ENCODE data around the gene SHC4. TPM values are rescaled to one million over a fixed set of nuclear protein-coding genes. Genes with fewer than 3 reads are reported as not detected.

Gene SHC4
- total RNA-seq, 1 donor from 2014 or later: 0.33 TPM

DNA sequence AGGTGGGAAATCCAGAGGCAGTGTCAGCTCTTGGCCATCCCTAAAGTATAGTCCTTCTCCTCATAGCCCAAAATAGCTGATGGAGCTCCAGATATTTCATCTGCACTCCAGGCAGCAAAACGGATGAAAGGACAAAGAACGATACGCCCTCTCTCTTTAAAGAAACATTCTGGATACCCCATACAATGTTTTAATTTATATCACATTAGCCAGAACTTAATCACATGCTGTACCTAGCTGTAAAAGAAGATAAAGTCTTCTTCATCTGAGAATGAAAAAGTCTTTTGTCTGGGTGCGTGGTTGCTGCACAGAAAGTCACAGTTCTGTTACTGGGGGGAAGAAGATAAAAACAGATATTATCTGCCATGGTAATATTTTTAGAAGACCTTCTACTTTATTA is 4.3 kb upstream of the SHC4 start:
- no peak for DNase-seq (ENCODE audit: low read depth, low spot score)

DNA sequence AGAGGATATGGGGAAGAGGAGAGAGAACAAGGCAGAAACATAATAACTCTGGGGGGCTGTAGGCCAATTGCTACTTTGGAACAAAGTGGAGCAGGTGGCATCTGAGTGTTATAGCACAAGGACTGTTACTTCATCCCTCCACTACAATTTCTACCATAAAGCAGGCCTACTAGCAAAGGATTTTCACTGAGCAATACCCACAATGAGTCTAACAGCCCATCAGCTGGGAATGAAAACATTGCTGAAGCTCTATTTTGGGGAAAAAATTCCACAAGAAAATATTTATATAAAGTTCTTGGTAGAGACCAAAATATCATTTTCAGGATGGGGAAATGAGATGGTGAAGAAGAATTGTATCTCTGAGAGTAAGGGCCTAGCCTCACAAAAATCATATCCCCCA is 3.6 kb upstream of the SHC4 start:
- DNase-seq (ENCODE audit: low read depth, low spot score): no peak

DNA sequence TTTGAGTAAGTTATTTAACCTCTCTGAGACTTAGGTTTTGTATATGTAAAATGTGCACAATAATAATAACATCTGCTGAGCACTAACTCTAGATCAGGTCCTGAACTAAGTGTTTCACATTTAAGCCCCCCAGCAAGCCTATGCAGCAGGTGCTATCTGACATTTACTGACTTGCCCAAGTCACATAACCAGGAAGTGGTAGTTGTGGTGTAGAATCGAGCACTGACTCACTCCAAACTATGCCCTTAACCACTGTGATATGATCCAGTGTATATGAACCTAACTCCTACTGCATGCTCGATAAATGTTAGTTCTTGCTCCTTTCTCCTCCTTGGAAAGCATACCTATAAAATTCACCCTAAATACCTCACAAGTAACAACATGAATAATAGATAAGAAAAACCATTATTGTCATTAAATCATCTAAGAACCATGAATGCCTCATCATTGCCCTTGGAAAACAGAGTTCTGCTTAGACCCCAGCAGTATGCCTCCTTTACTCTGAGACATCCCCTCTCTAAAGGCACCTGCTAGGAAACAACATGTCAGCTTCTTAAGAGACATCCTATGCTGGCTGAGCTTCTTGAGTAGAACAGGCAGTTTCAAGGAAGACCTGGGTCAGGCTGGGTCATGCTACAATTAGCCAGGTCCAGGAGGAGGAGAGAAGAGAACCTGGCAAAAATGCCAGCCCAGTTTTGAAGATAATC is 3.0 kb upstream of the SHC4 start:
- DNase-seq (ENCODE audit: low read depth, low spot score): no peak

DNA sequence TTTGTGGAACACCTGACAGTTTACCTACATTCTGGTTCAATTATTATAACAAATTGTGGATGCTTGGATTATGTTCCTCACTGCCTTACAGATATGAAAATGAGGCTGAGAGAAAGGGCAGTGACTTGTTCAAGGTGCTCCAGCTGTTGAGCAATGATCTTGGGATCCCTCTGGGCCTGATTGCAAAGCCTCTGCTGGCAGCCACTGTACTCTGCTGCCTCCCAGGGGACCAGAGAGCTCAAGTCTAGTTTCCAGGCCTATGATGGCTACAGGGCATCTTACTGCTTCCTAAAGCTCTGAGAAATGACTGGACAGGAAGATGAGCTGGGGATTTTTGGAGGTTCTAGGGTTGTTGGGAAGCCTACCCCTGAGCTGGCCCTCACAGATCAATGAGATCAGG is 2.3 kb upstream of the SHC4 start:
- no peak for DNase-seq (ENCODE audit: low read depth, low spot score)

DNA sequence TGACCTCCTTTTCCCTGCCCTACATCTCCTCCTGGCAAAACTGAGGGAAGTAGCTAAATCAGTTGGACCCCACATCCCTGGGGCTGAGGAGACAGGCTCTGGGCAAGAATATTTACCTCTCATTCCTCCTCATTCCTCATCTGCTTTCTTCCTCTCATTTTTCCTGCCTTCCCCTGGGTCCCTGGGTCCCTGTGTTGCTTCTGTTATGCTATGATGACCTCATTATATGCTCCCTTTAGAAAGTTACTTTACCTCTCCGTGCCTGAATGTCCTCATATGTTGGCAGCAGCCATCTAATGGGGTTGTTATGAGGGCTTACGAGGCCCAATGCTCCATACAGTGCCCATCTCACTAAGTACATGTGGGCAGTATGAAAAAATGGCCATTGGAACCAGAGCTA is 1.2 kb upstream of the SHC4 start:
- no peak for DNase-seq (ENCODE audit: low read depth, low spot score)

DNA sequence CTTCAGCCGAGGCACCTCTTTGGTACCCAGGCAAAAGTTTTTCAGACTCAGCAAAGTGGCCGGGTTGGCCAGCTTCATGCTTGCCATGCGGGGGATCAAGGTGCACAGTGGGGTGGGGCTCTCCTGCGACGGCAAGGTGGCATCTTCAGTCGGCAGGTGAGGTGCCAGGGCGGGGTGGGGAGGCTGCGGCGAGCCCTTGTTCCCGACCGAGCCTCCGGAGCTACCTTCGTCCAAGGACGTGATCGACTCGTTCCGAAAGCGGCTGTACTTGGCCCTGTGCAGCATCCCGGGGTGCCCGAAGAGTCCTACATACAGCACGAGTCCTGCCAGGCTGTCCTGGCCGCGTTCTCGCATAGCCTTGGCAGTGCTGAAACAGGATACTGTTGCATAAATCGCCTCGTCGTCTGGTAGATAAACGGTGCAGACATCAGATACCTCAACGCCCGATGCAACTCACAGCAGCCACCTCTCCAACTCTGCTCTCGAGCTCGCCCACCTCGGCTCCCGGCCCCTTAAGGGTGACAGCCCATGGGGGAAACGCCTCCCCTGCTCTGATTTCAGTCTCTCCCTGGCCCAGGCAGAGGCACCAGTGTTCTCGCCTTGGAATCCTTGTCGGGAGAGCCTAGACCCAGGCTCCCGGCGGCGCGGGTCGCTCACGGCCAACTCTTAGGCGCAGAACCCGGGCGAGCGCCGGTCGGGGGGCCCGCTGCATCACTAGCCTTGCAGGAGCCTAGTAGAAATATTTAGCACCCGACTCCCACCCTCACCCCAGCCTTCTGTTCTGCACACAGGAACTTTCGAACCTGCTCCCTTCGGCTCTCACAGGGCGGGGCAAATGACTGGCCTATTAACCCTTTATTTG is 826 bp downstream of the SHC4 start:
- DNase-seq (ENCODE audit: low read depth, low spot score): no peak

DNA sequence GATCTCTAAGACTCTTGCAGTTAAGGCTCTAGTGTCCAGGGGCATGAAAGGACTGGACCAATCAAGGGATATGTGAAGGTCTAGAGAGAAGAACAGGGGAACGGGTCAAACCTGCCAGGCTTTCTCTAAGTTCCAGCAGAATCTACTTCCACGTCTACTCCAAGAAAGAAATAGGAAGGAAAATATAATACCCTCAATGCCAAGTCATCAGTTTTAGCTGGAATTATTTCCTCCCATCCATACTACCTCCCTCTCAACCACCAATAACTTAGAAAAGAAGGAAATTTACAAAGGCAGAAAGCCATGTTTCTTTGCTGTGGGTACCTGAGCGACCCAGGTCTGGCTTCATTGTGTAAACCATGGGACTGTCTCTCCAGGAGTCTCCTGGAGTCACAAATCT is 7.8 kb downstream of the SHC4 start:
- no peak for DNase-seq (ENCODE audit: low read depth, low spot score)

DNA sequence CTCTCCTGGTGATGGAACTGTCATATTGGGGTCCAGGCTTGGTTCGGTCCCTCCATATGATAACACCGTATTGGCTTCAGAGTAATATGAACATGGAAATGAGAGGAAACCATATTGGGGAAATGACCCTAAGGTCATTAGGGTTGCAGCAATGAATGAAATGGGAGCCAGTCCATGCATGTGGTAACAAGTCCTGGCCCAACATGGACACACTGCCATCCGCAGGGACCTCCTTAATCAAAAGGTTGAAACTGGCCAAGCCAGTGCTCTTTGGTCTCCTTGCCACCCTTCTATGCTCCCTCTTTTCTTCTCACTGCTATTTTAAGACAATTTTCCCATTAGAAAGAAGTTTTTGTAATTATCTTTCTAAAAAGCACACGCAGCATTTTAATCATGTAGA is 8.3 kb downstream of the SHC4 start:
- no peak for DNase-seq (ENCODE audit: low read depth, low spot score)

DNA sequence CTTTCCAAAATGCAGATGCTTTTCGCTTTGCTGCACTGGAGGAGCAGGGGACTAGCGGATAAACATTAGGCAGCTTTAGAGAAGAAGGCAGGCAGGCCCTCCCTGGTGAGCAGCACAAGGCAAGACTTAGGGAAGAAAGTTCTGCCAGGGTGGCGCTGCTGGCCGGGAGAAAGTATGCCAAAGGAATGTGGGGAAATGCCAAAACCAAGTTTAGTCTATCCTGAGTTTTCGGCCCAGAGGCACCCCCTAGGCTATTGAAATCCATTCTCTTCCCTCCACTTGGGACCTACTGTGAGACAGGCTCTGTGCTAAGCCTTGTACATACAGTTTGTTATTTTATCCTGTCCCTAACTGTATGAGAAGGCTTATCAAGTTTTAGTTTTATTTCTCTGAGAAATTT is 9.2 kb downstream of the SHC4 start:
- DNase-seq (ENCODE audit: low read depth, low spot score): no peak

DNA sequence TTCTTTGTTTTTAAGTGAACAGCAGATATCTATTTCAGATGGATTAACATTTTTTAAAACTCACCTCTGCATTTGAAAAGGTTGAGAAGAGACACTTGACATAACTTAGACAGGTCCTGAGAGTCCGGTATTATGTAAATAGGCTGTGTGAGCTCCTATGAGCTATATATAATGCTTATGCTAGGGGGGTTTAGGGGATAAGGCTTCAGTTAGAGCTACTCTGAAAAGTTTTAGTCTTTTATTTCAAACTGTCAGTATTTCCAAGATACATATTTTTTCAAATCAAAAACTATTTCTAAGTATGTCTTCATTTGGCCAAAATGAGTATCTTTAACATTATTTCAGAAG is 16.9 kb downstream of the SHC4 start:
- DNase-seq (ENCODE audit: low read depth, low spot score): no peak

DNA sequence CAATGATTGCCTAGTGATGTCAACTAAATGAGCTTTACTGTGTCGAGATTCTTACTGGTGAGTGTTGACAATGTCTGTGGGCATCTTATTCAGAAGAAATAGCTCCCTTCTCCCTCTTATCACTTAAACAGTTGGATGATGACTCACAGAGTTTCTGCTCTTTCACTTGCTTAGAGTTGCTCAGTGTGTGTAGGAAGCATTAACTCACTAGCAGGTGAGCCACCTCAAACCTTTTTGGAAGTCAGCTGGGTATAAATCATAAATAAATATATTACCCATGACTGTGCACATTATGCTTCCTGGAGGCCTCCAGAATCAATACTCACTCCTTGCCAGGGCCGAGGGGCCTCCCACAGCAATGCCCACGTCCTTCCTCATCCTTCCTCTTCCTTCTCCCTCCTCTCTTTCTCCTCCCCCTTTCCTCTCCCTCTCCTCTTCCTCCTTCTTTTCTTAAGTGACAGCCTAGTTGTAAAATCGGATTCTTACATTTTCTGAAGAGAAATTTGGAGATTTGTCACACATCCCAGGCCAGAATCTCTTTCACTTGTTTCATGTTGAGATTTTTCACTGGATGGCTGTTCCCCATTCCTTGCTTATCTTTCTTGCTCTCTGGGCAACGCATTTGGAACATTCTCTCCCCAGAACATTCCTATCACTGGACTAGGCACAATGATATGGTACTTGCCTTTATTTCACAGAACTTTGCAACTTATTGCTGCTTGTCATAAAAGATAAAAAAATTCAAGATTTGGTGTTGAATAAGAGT is 17.5 kb downstream of the SHC4 start:
- no peak for DNase-seq (ENCODE audit: low read depth, low spot score)

DNA sequence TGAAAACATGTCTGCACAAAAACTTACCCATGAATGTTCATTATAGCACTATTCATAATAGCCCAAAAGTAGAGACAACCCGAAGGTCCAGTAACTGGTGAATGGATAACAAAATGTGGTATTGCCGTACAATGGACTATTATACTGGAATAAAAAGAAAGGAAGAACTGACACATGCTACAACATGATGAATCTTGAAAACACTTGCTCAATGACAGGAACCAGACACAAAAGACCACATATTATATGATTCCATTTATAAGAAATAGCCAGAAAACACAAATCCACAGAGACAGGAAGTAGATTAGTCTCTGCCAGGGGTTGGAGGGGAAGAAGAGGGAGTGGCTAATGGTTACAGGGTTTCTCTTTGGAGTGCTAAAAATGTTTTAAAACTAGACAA is 18.3 kb downstream of the SHC4 start:
- peak; percentile 8 for DNase-seq (ENCODE audit: low read depth, low spot score)

DNA sequence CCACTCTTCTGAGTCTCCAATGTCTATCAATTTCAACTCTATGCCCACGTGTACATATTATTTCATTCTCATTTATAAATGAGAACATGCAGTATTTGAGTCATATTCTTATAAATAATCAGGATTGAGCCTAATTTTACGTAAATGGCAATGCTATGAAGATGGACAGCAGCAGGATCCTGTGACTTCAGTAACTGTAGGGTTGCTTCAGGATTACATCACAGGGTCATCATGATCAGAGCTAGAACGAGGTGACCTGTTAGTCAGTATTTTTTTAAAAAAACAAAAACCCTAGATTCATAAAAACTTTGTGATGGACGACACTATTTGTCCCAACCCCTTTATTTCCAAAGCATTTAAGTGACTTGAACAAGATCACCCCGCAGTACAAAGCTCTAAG is 21.8 kb downstream of the SHC4 start:
- no peak for DNase-seq (ENCODE audit: low read depth, low spot score)

DNA sequence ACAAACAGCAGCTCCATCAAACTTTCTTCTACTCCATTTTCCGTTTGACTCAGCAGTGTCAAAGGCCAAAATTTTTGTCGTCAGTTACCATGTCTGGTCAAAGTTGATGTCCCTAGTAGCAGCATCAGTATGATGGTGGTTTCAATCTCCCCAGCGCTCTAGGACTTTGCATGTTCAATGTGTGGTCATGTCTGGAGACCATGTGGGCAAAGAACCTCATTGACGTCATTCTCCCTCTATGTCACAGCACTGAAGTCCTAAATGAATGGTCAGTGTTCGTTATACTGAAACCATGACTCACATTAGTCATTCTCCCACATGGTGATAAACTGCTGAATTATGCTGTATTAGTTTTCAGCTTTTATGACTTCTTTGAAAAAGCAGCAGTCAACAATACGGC is 23.2 kb downstream of the SHC4 start:
- no peak for DNase-seq (ENCODE audit: low read depth, low spot score)

DNA sequence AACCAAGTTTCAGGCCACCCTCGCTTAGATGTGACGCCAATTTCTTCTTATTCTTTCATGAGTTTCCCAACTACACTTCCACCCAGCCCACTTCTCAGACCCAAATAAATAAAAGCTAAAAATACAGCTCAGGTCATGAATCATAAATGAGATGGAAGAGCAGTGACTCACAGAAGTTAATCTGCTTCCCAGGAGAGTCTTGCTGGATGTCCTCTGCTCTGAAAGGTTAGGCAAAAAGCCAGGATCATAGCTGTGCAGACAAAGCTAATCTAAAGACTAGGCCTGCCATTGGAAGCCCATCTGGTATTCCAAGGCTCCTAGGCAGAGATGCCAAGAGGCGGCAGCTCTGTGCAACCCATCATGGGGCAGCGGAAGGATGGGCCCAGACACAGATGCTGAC is 24.1 kb downstream of the SHC4 start:
- DNase-seq (ENCODE audit: low read depth, low spot score): no peak

DNA sequence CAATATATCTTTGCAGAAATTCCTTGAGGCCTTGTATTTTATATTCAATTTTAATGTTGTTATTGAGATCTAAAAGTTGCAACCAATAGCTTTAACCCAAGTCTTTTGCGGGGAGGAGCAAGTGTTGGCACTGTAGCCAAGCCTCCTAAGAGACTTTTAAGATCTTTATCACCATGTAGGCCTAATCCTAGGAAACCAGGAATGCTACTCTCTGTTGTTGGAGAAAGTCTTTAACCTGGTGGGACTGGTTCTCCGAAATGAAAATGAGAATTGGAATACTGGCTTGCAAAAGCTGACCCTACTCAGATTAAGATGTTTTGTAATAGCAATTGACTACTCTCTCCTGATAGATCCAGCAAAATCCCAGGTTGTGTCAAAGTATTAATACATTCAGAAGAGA is 25.8 kb downstream of the SHC4 start:
- DNase-seq (ENCODE audit: low read depth, low spot score): no peak

DNA sequence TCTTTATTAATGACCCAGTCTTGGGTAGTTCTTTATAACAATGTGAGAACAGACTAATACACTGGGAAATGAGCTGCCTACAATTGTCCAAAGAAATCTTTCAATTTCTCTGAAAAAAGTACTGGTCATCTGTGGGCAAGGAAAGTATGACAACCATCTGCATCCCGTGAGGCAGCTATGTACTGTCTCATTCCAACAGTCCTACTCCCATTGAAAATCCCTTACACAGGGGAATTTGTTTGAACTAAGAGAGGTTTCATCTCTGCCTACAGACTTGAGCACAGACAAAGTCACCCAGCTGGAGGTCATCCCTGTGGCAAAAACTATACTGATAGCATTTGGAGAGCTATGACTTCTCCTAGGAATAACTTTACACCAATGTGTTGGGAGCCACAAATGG is 27.1 kb downstream of the SHC4 start:
- DNase-seq (ENCODE audit: low read depth, low spot score): no peak

DNA sequence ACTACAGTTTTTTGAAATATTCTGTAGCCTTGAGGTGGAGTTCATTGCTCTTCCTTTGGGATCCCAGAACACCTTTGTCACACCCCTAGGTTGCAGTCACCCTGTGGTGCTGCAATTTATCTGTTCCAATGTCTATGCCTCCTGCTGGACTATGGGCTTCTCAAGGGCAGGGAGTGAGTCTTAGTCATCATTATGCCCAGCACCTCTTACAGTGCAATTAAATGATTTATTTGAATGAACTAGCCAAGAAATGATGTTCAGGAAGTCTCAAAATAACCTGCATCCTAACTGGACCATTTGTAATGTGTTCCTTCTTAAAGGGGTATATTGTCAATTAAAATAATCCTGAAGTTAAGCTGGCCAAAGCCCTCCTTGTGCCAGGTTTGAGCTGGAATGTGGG is 28.5 kb downstream of the SHC4 start:
- no peak for DNase-seq (ENCODE audit: low read depth, low spot score)

DNA sequence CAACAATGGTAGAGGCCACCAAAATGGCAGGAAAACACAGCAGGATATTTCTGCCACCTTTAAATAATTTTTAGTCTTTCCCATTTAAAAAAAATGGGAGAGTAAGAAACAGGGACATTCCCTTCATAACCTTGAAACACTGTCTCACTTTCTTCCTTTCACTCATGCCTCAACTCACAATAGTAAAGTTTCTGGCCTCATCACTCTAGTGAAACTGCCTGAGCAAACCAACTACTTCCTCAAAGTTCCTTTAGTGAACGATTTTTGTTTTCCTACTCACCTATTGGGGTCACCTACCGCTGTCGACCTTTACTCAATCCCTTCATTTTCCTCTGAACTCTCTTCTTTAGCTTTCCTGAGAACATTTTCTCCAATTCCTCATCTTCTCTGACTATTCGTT is 33.0 kb downstream of the SHC4 start:
- no peak for DNase-seq (ENCODE audit: low read depth, low spot score)

DNA sequence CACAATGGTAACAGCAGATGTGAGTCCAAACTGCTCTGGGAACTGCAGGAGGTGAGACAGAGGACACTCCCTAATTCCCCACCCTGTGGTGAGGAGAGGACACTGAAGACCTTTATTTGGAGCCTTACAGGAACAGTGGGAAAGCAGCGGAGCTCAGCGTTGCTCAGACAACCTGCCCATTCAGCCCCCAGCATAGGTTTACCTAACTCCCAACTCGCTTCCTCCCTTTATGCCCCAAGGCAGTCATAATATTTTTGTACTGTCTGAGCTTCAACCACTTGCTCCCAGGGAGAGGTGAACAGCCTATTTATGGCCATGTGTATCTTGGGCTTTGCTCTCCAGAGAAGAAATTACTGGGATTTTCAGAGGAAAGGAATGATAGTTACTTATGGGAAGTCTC is 34.1 kb downstream of the SHC4 start:
- no peak for DNase-seq (ENCODE audit: low read depth, low spot score)

DNA sequence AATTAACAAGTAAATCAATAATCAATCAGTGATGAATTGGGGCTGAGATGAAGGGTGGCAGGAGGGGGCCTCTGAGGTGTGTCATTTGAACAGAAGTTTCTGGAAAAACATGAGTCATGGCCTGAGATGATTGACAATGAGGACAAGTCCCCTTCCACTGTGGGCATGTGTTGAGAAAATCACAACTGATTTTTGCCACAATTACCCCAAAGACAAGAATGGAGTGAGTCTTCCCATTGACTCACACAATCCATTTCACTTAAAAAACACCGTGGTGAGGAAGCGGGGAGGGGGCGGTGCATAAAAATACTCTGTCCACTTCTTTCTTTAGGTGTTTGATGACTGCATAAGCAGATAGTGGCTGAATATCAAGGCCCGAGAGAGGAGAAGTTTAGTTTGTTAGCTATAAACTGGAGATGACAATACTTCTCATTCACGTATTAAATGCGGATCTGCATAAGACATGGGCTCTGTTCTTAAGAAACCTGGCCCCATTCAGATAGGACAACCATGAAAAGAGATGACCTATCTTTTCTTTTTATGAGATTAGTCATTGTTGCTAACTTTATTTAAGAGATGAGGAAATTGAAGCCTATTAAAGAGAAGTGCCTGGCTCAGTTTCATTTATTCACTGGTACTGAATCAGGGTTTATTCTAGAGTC is 34.7 kb downstream of the SHC4 start:
- DNase-seq (ENCODE audit: low read depth, low spot score): no peak

DNA sequence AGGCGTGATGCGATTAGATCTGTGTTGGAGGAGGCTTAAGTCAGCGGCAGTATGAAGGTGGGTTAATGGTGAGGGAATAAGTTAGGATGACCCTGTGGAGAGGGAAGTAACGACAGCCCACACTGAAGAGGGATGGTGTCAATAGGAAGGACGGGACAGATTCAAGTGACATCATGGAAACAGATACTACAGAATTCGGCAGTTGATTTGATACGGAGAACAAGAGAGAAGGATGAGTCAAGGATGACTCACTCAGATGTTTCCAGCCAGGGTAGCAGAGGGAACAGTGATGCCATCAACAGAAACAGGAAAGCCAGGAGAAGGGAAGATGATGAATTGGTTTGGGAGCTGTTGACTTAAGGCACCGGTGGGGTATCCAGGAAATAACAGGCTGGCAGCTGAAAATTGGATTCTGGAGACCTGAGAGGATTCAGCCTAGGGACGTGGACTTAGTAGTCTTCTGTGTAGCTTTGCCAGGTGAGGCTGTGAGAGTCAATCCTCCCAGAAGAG is 38.0 kb downstream of the SHC4 start:
- peak; percentile 40 for DNase-seq (ENCODE audit: low read depth, low spot score)
